EL (cell line): ENCODE results near the gene IRF2.

ENCODE experiments used
- DNase-seq: peaks from one replicate; pipeline ENCODE4 v3.0.0-alpha.2; 2016

The IRF2 gene

GRCh38 chr4:184428787-184429186 lies 45.6 kb downstream of the IRF2 start:
- DNase-seq: no peak

DNA sequence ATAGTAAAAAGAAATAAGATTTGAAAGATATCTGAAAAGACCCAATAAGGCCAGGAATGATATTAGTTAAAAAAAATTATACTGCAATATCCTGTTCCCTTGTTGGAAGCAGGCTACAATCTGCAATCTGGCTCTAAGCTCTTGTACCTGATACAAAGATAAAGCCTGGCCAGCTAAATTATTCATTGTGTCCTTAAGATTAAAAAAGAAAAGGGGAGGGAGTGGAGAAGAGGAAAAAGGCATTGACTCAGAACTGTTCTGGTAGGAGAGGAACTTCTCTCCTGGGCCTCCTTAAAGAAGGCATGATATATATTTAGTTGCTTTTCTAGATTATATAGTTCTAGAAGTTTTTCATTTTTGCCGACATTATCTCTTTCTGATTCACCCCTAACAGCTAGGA lies 46.7 kb downstream of the IRF2 start:
- no peak for DNase-seq

GRCh38 chr4:184427093-184427492 lies 47.3 kb downstream of the IRF2 start:
- no peak for DNase-seq

GRCh38 chr4:184424993-184425758 lies 49.2 kb downstream of the IRF2 start:
- no peak for DNase-seq

- DNase-seq: no peak
Observed at GRCh38 chr4:184424279-184424678, 50.1 kb downstream of the IRF2 start.

GRCh38 chr4:184423003-184423686 lies 51.2 kb downstream of the IRF2 start:
- no peak for DNase-seq

GRCh38 chr4:184422378-184422777 lies 52.0 kb downstream of the IRF2 start:
- DNase-seq: no peak

DNA sequence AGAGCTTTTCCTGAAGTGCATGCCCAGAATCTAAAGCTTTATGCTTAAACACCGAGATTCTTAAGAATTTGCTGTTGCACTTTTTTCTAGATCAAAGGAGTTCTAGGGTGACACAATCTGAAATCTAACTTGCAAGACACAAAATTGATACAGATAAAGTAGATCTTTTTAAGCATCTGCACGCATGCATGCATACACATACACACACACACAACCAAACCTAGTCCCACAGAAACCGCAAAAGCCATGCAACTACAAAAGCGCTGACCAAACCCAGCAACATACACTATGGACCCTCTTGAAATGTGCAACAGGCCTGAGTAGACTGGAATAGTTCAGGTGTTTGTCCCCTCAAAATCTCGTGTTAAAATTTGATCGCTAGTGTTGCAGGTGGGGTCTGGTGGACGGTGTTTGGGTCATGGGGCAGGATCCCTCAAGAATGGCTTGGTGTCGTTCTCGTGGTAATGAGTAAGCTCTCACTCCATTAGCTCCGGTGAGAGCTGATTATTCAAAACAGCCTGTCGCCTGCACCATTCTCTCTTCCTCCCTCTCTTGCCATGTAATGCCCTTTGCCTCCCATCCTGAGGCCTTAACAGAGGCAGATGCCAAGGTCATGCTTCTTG lies 52.7 kb downstream of the IRF2 start:
- DNase-seq: no peak

DNA sequence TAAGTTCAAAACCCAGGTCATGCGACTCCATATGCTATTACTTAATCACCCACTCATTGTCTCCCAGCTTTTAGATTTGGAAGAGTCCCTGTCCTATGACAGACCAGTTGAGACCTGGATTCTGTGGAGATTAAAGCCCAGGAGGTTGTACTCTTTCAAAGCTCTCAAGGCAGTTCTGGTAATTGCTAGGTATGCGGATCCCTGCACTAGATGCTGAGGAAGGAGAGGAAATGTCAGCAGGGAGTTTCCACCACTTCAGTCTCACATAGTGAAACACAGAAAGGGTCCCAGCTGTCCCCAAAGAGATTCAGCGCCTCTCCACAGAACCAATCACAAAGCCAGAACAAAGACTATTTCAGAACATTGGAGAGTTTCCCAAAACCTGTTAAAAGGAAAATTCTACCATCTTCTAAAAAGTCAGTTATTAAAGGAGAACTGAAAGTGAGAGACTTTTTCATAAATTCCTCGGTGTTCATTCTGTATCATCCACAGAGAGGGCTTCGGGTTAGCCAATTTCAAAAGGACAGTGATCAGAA lies 53.4 kb downstream of the IRF2 start:
- DNase-seq: no peak

GRCh38 chr4:184420402-184420801 lies 53.9 kb downstream of the IRF2 start:
- DNase-seq: no peak

- DNase-seq: no peak
Observed at GRCh38 chr4:184419976-184420375, 54.4 kb downstream of the IRF2 start.

DNA sequence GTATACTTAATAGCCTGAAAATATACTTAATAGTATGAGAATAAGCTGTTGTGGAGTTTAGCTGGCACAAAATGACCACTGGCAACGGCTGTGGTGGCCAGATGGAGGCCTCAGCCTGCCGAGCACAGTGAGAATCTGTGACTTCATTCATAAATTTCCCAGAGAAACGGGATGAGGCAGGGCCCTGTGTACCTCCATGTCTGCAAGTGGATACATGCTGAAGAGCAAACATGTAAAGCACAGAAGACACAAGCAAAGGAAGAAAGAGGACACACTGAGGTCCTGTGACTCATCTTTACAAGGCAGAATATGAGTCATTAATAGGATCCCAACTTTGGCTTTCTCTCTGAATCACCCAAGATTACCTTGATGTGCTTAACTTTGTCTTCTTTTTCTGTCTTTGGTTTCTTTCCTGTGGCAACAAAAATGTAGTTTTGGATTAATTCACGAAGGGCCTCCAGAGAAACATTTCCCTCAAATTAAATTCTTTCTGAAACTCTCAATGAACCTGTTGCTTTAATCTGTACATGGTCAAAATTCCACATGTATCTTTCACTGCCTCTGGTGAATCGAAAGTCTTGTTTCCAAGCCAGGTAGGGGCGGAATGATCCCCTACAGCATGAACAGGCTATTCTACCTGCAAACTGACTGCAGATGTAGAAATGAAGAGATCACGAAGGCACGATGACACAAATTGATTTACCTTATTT lies 56.4 kb downstream of the IRF2 start:
- peak; percentile 88 for DNase-seq

DNA sequence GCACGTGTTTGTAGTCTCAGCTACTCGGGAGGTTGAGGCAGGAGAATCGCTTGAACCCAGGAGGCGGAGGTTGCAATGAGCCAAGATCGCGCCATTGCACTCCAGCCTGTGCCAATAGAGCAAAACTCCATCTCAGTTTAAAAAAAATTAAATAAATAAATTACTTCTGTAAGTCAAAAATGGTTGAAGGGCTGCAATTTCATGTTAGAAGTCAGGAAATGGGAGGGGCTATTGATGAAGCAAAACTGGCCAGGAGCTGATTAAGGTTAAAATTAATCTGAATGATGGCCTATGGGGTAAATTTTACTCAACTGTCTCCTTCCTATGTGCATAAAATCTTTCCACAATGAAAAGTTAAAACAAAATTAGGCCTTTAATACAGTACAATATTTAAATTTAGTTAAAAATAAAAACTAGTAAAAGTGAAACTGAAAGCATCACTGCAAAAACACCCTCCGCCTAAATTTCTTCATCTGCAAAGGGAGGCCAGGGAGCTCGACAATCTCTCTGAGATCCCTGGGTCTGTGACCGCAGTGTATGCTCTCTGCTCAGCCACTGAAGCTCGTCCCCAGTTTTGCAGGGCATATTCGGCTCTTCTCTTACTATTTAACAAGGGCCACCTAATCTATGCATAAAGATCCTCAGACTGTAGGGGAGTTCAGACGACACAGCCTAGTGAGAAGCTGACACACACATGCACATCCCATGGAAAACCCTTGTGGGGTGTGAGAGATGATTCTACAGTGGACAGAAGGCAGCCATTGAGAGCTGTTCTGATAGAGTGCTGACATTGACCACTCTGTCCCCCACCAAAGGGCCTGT lies 57.2 kb downstream of the IRF2 start:
- peak; percentile 7 for DNase-seq

- DNase-seq: no peak
Observed at GRCh38 chr4:184415071-184415470, 59.3 kb downstream of the IRF2 start.

DNA sequence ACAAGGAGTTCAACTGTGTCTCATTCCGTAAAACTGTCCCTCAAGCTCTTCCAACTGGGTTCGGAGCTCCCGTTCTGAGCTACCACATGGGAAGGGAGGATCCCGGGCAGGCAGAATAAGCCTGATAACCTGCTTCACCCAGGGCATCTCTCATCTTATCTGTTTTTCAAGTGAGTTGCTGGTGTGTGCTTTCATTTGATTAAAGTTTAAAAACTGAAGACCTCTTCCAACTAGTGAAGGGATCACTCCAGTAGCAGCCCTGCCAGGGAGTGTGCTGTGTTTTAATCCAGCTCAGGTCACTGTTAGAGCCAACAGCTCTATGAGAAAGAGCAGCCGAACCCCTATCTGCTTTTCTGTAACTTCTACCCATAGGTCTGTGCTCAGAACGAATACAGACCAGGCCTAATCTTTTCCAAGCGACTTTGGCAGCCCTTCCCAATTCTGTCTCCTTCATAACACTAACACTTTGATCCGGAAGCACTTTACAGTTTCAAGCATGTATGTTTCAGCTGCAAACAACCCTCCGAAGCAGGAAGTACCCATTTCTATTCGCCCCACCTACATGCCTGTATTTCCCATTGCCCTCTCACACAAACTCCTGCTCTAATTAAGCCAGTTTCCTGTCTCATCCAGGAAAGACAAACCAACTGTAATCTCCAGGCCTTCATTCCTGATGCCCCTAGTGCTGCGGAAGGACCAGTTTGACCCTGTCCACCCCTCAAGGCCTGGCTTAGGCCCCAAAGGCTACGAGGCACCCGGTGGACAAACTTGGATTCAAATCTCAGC lies 60.9 kb downstream of the IRF2 start:
- DNase-seq: no peak

DNA sequence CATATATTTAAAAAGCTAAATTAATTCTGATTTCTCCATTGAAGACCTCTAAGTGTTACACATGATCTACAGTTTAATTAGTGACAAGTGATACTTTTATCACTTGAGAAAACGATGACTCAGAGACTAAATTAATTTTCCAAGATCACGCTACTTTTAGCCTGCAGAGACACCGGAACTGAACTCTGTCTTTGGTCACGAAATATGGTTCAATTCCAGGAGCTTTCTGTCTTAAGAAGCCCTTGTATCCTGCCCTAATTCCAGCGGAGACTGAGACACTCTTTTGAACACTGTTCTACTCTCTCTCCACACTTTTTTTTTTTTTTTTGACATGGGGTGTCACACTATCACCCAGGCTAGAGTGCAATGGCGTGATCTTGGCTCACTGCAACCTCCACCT lies 63.6 kb downstream of the IRF2 start:
- no peak for DNase-seq

- no peak for DNase-seq
Observed at GRCh38 chr4:184409911-184410692, 64.2 kb downstream of the IRF2 start.

- no peak for DNase-seq
Observed at GRCh38 chr4:184409502-184409901, 64.8 kb downstream of the IRF2 start.

DNA sequence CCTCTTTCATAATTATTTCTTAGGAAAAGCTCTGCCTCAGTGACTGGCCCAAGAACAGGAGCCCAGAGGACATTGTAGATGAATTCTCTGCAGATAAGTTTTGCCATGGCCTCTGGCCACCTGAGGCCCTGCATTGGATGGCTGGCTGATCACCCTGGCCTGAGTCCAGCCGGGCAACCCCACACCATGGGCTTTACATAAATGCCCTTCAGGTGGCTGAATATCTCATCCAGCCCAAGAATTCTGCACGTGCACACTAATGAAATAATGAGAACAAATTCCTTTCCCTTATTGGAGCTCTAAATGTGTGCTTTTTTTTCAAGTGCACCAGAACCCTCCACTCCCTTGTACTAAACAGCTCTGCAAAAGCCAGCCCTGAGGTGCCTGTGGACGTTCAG lies 65.7 kb downstream of the IRF2 start:
- no peak for DNase-seq

DNA sequence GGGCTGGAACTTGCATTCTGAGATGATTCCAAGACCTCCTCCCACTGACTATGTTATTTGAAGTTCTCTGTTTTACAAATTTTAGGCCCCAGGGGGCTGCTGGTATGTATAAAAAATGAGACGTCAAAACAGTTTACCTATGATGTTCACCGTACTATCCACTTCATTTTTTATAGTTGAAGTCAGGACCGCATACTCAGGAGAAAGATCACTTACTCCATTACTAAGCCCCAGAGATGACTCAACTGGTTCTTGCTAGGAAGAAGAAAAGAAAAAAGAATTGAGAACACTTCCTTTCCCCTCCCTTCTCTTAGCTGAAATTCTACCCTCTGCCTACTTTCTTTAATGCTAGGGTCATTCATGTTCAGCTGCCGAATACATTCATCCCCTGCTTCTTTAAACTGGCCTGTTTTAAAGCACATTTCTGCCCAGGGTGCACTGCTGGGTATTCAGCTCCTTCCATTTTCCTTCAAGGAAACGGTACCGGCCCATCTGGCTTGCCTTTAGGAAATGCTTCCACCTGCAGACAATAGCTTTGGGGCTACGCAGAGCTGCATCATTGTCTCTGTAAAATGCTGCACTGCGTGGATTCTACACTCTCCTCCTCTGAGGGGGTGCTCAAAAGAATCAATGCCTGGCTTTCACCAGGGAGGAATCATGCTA lies 66.2 kb downstream of the IRF2 start:
- DNase-seq: peak; percentile 66
